Spleen (tissue), 7 donors: ENCODE results near the gene RSL24D1.

Experiments used
- CTCF ChIP-seq, 11 experiments: fragments of 200-600 bp in 7 of 11; fragments of 450-650 bp in 4 of 11; sonication (generic) in 4 of 11; IDR thresholded peaks in 8 of 11; conservative IDR thresholded peaks in 3 of 11; 1 replicate in 7 of 11; 2 replicates in 4 of 11; pipeline versions ENCODE4 v1.4.0 to v1.8.0; 2016 to 2021; ENCODE audit warnings: antibody characterized with exemption in 11 of 11, inconsistent platforms in 4 of 11, mild to moderate bottlenecking in 1 of 11
- POLR2A ChIP-seq, 3 donors: fragments of 450-650 bp; IDR thresholded peaks; one replicate each; pipeline ENCODE4 v1.5.1; 2017; ENCODE audit warnings: antibody characterized with exemption in 3 of 3, mild to moderate bottlenecking in 1 of 3
- donor health status: DM: no; HTN: no; CAD: no; lungs with moderate emphysema.
- donor health status: DM: no; HTN: no; CAD: no.
- donor health status: DM: no; HTN: no; CAD: no.

DNA sequence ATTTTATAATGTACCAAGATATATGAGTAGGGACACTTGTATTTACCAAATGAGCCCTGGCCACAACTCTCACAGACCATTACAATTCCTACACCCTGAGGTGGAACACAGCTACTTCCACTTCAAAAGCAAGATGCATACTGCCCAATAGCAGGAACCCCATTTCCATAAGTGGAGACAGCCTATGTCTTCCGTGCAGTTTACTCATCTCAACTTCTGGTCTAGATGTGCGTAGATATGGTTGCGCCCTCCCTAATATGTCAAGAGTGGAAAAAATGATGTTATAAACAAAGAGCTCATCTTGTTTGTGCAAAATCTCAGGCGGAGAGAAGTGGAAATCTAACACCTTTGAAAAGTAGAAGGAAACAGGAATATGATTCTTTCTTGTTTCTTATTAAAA lies 48.3 kb upstream of the RSL24D1 start:
- no peak for TF ChIP-seq CTCF (IDR thresholded peaks at IDR 0.05 in 8 of 11, conservative IDR thresholded peaks at IDR 0.05 in 3 of 11)
- TF ChIP-seq POLR2A (IDR thresholded peaks at IDR 0.05), result no peak
